CD14-positive monocyte (primary cell): ENCODE data around the gene PRR30. TPM values are rescaled to one million over a fixed set of nuclear protein-coding genes. Genes with fewer than 3 reads are reported as not detected.

ENCODE experiments used
- DNase-seq, 3 donors: peaks; one replicate each; pipeline ENCODE4 v3.0.0-alpha.2; 2011 to 2022
- H2AFZ ChIP-seq: 2 replicates; pipeline ENCODE4 v1.6.0; 2012; ENCODE audit warnings: mild to moderate bottlenecking, low read depth, low read length, inconsistent platforms; ENCODE audit not compliant: insufficient read depth, poor library complexity, severe bottlenecking
- H3K27ac ChIP-seq, 2 donors: 1 replicate in 1 of 2; 2 replicates in 1 of 2; pipeline ENCODE4 v1.5.1; 2012 to 2013; ENCODE audit warnings: low read length in 2 of 2, control low read depth in 1 of 2, inconsistent platforms in 1 of 2, low read depth in 1 of 2, mild to moderate bottlenecking in 1 of 2
- H3K27me3 ChIP-seq, 2 donors: one replicate each; pipeline versions ENCODE4 v1.6.0 to v1.6.1; 2011 to 2013; ENCODE audit warnings: low read length in 2 of 2; ENCODE audit not compliant: control insufficient read depth in 2 of 2, insufficient read depth in 2 of 2
- H3K36me3 ChIP-seq, 2 donors: replicated peaks in 1 of 2; 1 replicate in 1 of 2; 2 replicates in 1 of 2; pipeline versions ENCODE4 v1.5.1 to v1.6.1; 2012 to 2013; ENCODE audit warnings: low read length in 2 of 2, control low read depth in 1 of 2, inconsistent platforms in 1 of 2, mild to moderate bottlenecking in 1 of 2; ENCODE audit not compliant: insufficient read depth in 2 of 2, control insufficient read depth in 1 of 2
- H3K4me1 ChIP-seq, 2 donors: 1 replicate in 1 of 2; 2 replicates in 1 of 2; pipeline versions ENCODE4 v1.5.1 to v1.6.1; 2012 to 2013; ENCODE audit warnings: low read length in 2 of 2, control low read depth in 1 of 2, inconsistent platforms in 1 of 2, mild to moderate bottlenecking in 1 of 2, moderate library complexity in 1 of 2; ENCODE audit not compliant: insufficient read depth in 2 of 2, control insufficient read depth in 1 of 2
- H3K4me2 ChIP-seq: replicated peaks from 2 replicates; pipeline ENCODE3; 2012; ENCODE audit warnings: low read length, moderate library complexity, mild to moderate bottlenecking; ENCODE audit not compliant: poor library complexity, severe bottlenecking; ENCODE audit errors: extremely low read depth
- H3K4me3 ChIP-seq, 3 experiments: fragments of 200-600 bp in 1 of 3; sonication (generic) in 1 of 3; replicated peaks in 1 of 3; 1 replicate in 2 of 3; 2 replicates in 1 of 3; pipeline ENCODE4 v1.5.1; 2011 to 2013; ENCODE audit warnings: low read length in 3 of 3, mild to moderate bottlenecking in 3 of 3, control low read depth in 2 of 3, low read depth in 2 of 3, inconsistent platforms in 1 of 3, moderate library complexity in 1 of 3
- H3K79me2 ChIP-seq: 2 replicates; pipeline ENCODE4 v1.6.0; 2012; ENCODE audit warnings: mild to moderate bottlenecking, control low read depth, inconsistent platforms, low read length, moderate library complexity; ENCODE audit not compliant: insufficient read depth
- H3K9ac ChIP-seq: 2 replicates; pipeline ENCODE4 v1.6.0; 2017; ENCODE audit warnings: low read length, mild to moderate bottlenecking; ENCODE audit not compliant: insufficient read depth, poor library complexity, severe bottlenecking
- H3K9me3 ChIP-seq, 2 donors: replicated peaks in 1 of 2; 1 replicate in 1 of 2; 2 replicates in 1 of 2; pipeline versions ENCODE4 v1.5.1 to v1.6.1; 2012 to 2013; ENCODE audit warnings: low read length in 2 of 2, control low read depth in 1 of 2; ENCODE audit not compliant: control insufficient read depth in 1 of 2, insufficient read depth in 1 of 2
- H4K20me1 ChIP-seq: 2 replicates; pipeline ENCODE4 v1.6.0; 2012; ENCODE audit warnings: mild to moderate bottlenecking, low read length, control low read depth, moderate library complexity; ENCODE audit not compliant: insufficient read depth
- H3K27ac Mint-ChIP-seq, 7 donors: one replicate each; pipeline ENCODE4 v1.8.0; 2020; ENCODE audit warnings: mild to moderate bottlenecking in 7 of 7, mixed read lengths in 7 of 7, moderate library complexity in 6 of 7, inconsistent platforms in 2 of 7
- H3K27me3 Mint-ChIP-seq, 3 donors: one replicate each; pipeline ENCODE4 v1.8.0; 2021 to 2022; ENCODE audit warnings: low read depth in 3 of 3, mild to moderate bottlenecking in 3 of 3, mixed read lengths in 3 of 3, moderate library complexity in 3 of 3, inconsistent platforms in 1 of 3
- H3K36me3 Mint-ChIP-seq, 2 donors: one replicate each; pipeline ENCODE4 v1.8.0; 2020; ENCODE audit warnings: mixed read lengths in 2 of 2, inconsistent platforms in 1 of 2, mild to moderate bottlenecking in 1 of 2
- H3K4me1 Mint-ChIP-seq: one replicate; pipeline ENCODE4 v1.8.0; 2020; ENCODE audit warnings: mild to moderate bottlenecking, mixed read lengths
- H3K4me3 Mint-ChIP-seq, 2 donors: one replicate each; pipeline ENCODE4 v1.8.0; 2020; ENCODE audit warnings: mild to moderate bottlenecking in 2 of 2, mixed read lengths in 2 of 2, moderate library complexity in 1 of 2
- H3K9me3 Mint-ChIP-seq, 7 donors: one replicate each; pipeline ENCODE4 v1.8.0; 2020 to 2022; ENCODE audit warnings: mixed read lengths in 7 of 7, mild to moderate bottlenecking in 6 of 7, moderate library complexity in 6 of 7, inconsistent platforms in 2 of 7
- CTCF ChIP-seq: fragments of 200-600 bp; IDR thresholded peaks from one replicate; pipeline ENCODE4 v1.8.0; 2022; ENCODE audit warnings: antibody characterized with exemption, mild to moderate bottlenecking
- WGBS: methylation state at CpG from one replicate; pipeline ENCODE4 v1.1.5; 2013; ENCODE audit warnings: missing lambda C conversion rate; ENCODE audit not compliant: insufficient coverage; 5-methylcytosine and 5-hydroxymethylcytosine counted together
- intact Hi-C, 2 donors: fragments of 100-400 bp; cut with micrococcal nuclease; formaldehyde crosslinking; loops; one replicate each; pipeline versions ENCODE4 v1.15.0 to v1.15.1; 2023
- polyA plus RNA-seq, 3 donors: library from polyadenylated mRNA; depleted of rRNA in 1 of 3; unstranded in 2 of 3; stranded (reverse) in 1 of 3; fragments of 300-500 nt in 2 of 3; fragments of >200 nt in 1 of 3; fragmentation: Illumina TruSeq in 2 of 3; gene quantifications; 1 replicate in 2 of 3; 2 replicates in 1 of 3; pipeline ENCODE4 v1.2.3, GENCODE V29; 2012 to 2021

The PRR30 gene
- polyA plus RNA-seq, 3 donors: not detected

- peaks cover 23 to 24% of the 10 kb centered on the region in 2 donors for H3K4me1 ChIP-seq
- no peak overlapping the region for H3K9ac ChIP-seq
- H2AFZ ChIP-seq: no peak overlapping the region
- no peaks in the 10 kb centered on the region for H4K20me1 ChIP-seq
- 100% methylated on average over 1 of the region's 3 CpGs for WGBS
- H3K36me3 ChIP-seq: peaks cover 6 to 14% of the 10 kb centered on the region in 2 donors
- no peaks in the 10 kb centered on the region for H3K9me3 ChIP-seq
- H3K9me3 Mint-ChIP-seq: peaks cover 0 to 2% (median 0%) of the 10 kb centered on the region in 7 donors
- peaks cover 0 to 3% of the 10 kb centered on the region in 2 donors for H3K27me3 ChIP-seq
- no peaks in the 10 kb centered on the region for H3K79me2 ChIP-seq
- no peak overlapping the region for H3K4me3 Mint-ChIP-seq
- no peak overlapping the region for H3K27ac Mint-ChIP-seq
- intact Hi-C loops: no loop called here
- peaks cover 0 to 2% (median 2%) of the 10 kb centered on the region in 3 donors for H3K27me3 Mint-ChIP-seq
- H3K4me1 Mint-ChIP-seq: peaks cover 22% of the 10 kb centered on the region
- no peak overlapping the region for H3K27ac ChIP-seq
- no peak for TF ChIP-seq CTCF
- H3K36me3 Mint-ChIP-seq: peaks cover 10 to 11% of the 10 kb centered on the region in 2 donors
- DNase-seq: no peak
- H3K4me2 ChIP-seq: no peak overlapping the region
- H3K4me3 ChIP-seq: no peak overlapping the region
Observed at GRCh38 chr2:27125104-27125503, 14.1 kb downstream of the PRR30 start.

- Histone ChIP-seq H3K79me2 (no peaks in the 10 kb centered on the region), H4K20me1 (no peaks in the 10 kb centered on the region), H3K9me3 (no peaks in the 10 kb centered on the region), H2AFZ (peak within 1 kb of the TSS; percentile 90), H3K4me2 (peak within 1 kb of the TSS; percentile 76), H3K27me3 (peaks cover 7 to 15% of the 10 kb centered on the region in 2 donors), H3K36me3 (no peaks in the 10 kb centered on the region), H3K27ac (peak within 1 kb of the TSS; percentile 87 to 90), H3K4me3 (peak within 1 kb of the TSS; percentile 59 to 79 (median 70)), H3K4me1 (peaks cover 28 to 32% of the 10 kb centered on the region in 2 donors), H3K9ac (peak within 1 kb of the TSS; percentile 83)
- peaks cover 12 to 16% (median 14%) of the 10 kb centered on the region in 3 donors for H3K27me3 Mint-ChIP-seq
- peaks cover 0 to 7% (median 4%) of the 10 kb centered on the region in 7 donors for H3K9me3 Mint-ChIP-seq
- peak within 1 kb of the TSS; percentile 91 to 96 for H3K4me3 Mint-ChIP-seq
- 4% methylated on average over 45 of the region's 47 CpGs for WGBS
- DNase-seq: peak; percentile 92 to 96 (median 93)
- intact Hi-C loops: no loop called here
- H3K36me3 Mint-ChIP-seq: peaks cover 3 to 4% of the 10 kb centered on the region in 2 donors
- peaks cover 28% of the 10 kb centered on the region for H3K4me1 Mint-ChIP-seq
- peak within 1 kb of the TSS; percentile 96 to 98 (median 97) for H3K27ac Mint-ChIP-seq
- no peak for TF ChIP-seq CTCF
Observed at GRCh38 chr2:27123302-27124150, 15.7 kb downstream of the PRR30 start, which contains the start of gene ABHD1. ABHD1 (plus strand) TSS chr2:27123815; CDS start chr2:27123949, 134 bp downstream.
